Mesenchymal stem cell (in vitro differentiated cells and primary cell): ENCODE results near the gene LYSMD2.

Experiments used
- DNase-seq: peaks from one replicate; pipeline ENCODE4 v3.0.0-alpha.2; 2013
- H2AFZ ChIP-seq: one replicate; pipeline ENCODE4 v1.6.1; 2013; ENCODE audit warnings: low read depth, mild to moderate bottlenecking, control low read depth, inconsistent platforms, low read length, moderate library complexity
- H2AK5ac ChIP-seq: 2 replicates; pipeline ENCODE4 v1.6.1; 2013; ENCODE audit warnings: low read length, moderate library complexity, mild to moderate bottlenecking, inconsistent platforms; ENCODE audit not compliant: severe bottlenecking
- H2BK120ac ChIP-seq: one replicate; pipeline ENCODE4 v1.6.1; 2013; ENCODE audit warnings: low read depth, mild to moderate bottlenecking, inconsistent platforms, low read length, moderate library complexity
- H2BK12ac ChIP-seq, 2 experiments: one replicate each; pipeline ENCODE4 v1.6.1; 2013; ENCODE audit warnings: inconsistent platforms in 2 of 2, low read length in 2 of 2, mild to moderate bottlenecking in 2 of 2, moderate library complexity in 2 of 2, control low read depth in 1 of 2
- H2BK15ac ChIP-seq: one replicate; pipeline ENCODE4 v1.6.1; 2013; ENCODE audit warnings: mild to moderate bottlenecking, low read depth, inconsistent platforms; ENCODE audit not compliant: poor library complexity, severe bottlenecking
- H2BK5ac ChIP-seq: 2 replicates; pipeline ENCODE4 v1.6.1; 2013; ENCODE audit warnings: low read depth, mild to moderate bottlenecking, low read length, control low read depth, inconsistent platforms; ENCODE audit not compliant: poor library complexity, severe bottlenecking
- H3K14ac ChIP-seq, 2 experiments: one replicate each; pipeline ENCODE4 v1.6.1; 2013; ENCODE audit warnings: inconsistent platforms in 2 of 2, low read length in 2 of 2, control low read depth in 1 of 2, mild to moderate bottlenecking in 1 of 2, moderate library complexity in 1 of 2
- H3K18ac ChIP-seq, 2 experiments: one replicate each; pipeline ENCODE4 v1.6.1; 2013; ENCODE audit warnings: inconsistent platforms in 2 of 2, low read length in 2 of 2, control low read depth in 1 of 2, low read depth in 1 of 2, mild to moderate bottlenecking in 1 of 2
- H3K23ac ChIP-seq, 2 experiments: one replicate each; pipeline ENCODE4 v1.6.1; 2013; ENCODE audit warnings: inconsistent platforms in 2 of 2, low read length in 2 of 2, mild to moderate bottlenecking in 2 of 2, moderate library complexity in 2 of 2, control low read depth in 1 of 2
- H3K27ac ChIP-seq: 2 replicates; pipeline ENCODE4 v1.5.1; 2013; ENCODE audit warnings: mild to moderate bottlenecking, moderate library complexity, low read length, control low read depth, inconsistent platforms; ENCODE audit not compliant: poor library complexity, severe bottlenecking
- H3K27me3 ChIP-seq, 2 experiments: 2 replicates each; pipeline versions ENCODE4 v1.6.1 to v1.7.0; 2013; ENCODE audit warnings: low read length in 2 of 2, mild to moderate bottlenecking in 2 of 2, moderate library complexity in 2 of 2, control low read depth in 1 of 2, inconsistent platforms in 1 of 2; ENCODE audit not compliant: control insufficient read depth in 1 of 2, insufficient read depth in 1 of 2
- H3K36me3 ChIP-seq, 2 experiments: 2 replicates each; pipeline versions ENCODE4 v1.6.1 to v1.7.0; 2013; ENCODE audit warnings: low read length in 2 of 2, control low read depth in 1 of 2, inconsistent platforms in 1 of 2, low read depth in 1 of 2, mild to moderate bottlenecking in 1 of 2; ENCODE audit not compliant: insufficient read depth in 2 of 2, control insufficient read depth in 1 of 2
- H3K4ac ChIP-seq, 2 experiments: one replicate each; pipeline ENCODE4 v1.6.1; 2013; ENCODE audit warnings: inconsistent platforms in 2 of 2, low read length in 2 of 2, mild to moderate bottlenecking in 2 of 2, moderate library complexity in 2 of 2, control low read depth in 1 of 2, low read depth in 1 of 2
- H3K4me1 ChIP-seq: 2 replicates; pipeline ENCODE4 v1.6.1; 2013; ENCODE audit warnings: low read depth, low read length, control low read depth; ENCODE audit not compliant: control insufficient read depth, insufficient read depth
- H3K4me2 ChIP-seq: 2 replicates; pipeline ENCODE4 v1.6.1; 2013; ENCODE audit warnings: low read length, mild to moderate bottlenecking, inconsistent platforms; ENCODE audit not compliant: poor library complexity, severe bottlenecking
- H3K4me3 ChIP-seq, 2 experiments: 2 replicates each; pipeline versions ENCODE4 v1.5.1 to v1.7.0; 2013; ENCODE audit warnings: low read length in 2 of 2, mild to moderate bottlenecking in 2 of 2, control low read depth in 1 of 2, low read depth in 1 of 2; ENCODE audit not compliant: insufficient read depth in 1 of 2
- H3K79me1 ChIP-seq: replicated peaks from 2 replicates; pipeline ENCODE4 v1.6.1; 2013; ENCODE audit warnings: mild to moderate bottlenecking, control low read depth, low read length, inconsistent platforms; ENCODE audit not compliant: poor library complexity, severe bottlenecking
- H3K9ac ChIP-seq: 2 replicates; pipeline ENCODE4 v1.7.0; 2013; ENCODE audit warnings: mild to moderate bottlenecking, low read length, moderate library complexity
- H3K9me3 ChIP-seq: 2 replicates; pipeline ENCODE4 v1.7.0; 2013; ENCODE audit warnings: mild to moderate bottlenecking, low read length; ENCODE audit not compliant: control insufficient read depth
- H4K8ac ChIP-seq: one replicate; pipeline ENCODE4 v1.6.1; 2013; ENCODE audit warnings: inconsistent platforms, mild to moderate bottlenecking, low read length, moderate library complexity
- H4K91ac ChIP-seq: one replicate; pipeline ENCODE4 v1.6.1; 2013; ENCODE audit warnings: mild to moderate bottlenecking, low read length, inconsistent platforms
- WGBS: methylation state at CpG from one replicate; pipeline ENCODE4 v1.1.7; 2013; ENCODE audit warnings: mixed read lengths; 5-methylcytosine and 5-hydroxymethylcytosine counted together

The LYSMD2 gene

GRCh38 chr15:51754267-51754666 lies 16.8 kb upstream of the LYSMD2 start:
- Histone ChIP-seq H3K4me2 (no peak overlapping the region), H4K8ac (no peak overlapping the region)

GRCh38 chr15:51752888-51753287 lies 15.4 kb upstream of the LYSMD2 start:
- no peak overlapping the region for H4K8ac ChIP-seq
- H2BK5ac ChIP-seq, result no peak overlapping the region
- no peak overlapping the region for H3K18ac ChIP-seq
- peaks cover 26 to 68% of the 10 kb centered on the region in 2 experiments for H3K27me3 ChIP-seq
- H3K79me1 ChIP-seq, result no peaks in the 10 kb centered on the region
- no peak overlapping the region for H3K23ac ChIP-seq
- peak overlapping the region; percentile 80 for H3K9ac ChIP-seq
- H2AFZ ChIP-seq, result no peak overlapping the region
- no peaks in the 10 kb centered on the region for H3K36me3 ChIP-seq
- H3K4me2 ChIP-seq, result no peak overlapping the region
- no peak overlapping the region for H3K4ac ChIP-seq
- no peak overlapping the region for H2BK120ac ChIP-seq
- H3K9me3 ChIP-seq, result no peaks in the 10 kb centered on the region
- no peak for DNase-seq
- H2AK5ac ChIP-seq, result no peak overlapping the region
- WGBS, result 89% methylated on average over 5 of the region's 5 CpGs
- no peak overlapping the region for H3K14ac ChIP-seq
- peaks cover 8% of the 10 kb centered on the region for H3K4me1 ChIP-seq
- no peak overlapping the region for H4K91ac ChIP-seq
- no peak overlapping the region for H3K27ac ChIP-seq
- H2BK15ac ChIP-seq, result no peak overlapping the region
- no peak overlapping the region for H2BK12ac ChIP-seq
- H3K4me3 ChIP-seq, result peak overlapping the region in 1 of 2 experiments; percentile 90

More at GRCh38 chr15:51754267-51754666, 16.8 kb upstream of the LYSMD2 start:
- Histone ChIP-seq H3K27ac (no peak overlapping the region), H3K14ac (no peak overlapping the region), H3K36me3 (no peaks in the 10 kb centered on the region), H3K4me1 (peaks cover 8% of the 10 kb centered on the region), H3K18ac (no peak overlapping the region), H3K9me3 (no peaks in the 10 kb centered on the region), H2BK5ac (no peak overlapping the region), H3K79me1 (no peaks in the 10 kb centered on the region), H2BK15ac (no peak overlapping the region), H3K27me3 (peaks cover 15 to 67% of the 10 kb centered on the region in 2 experiments), H2BK12ac (no peak overlapping the region), H3K4me3 (no peak overlapping the region), H2AK5ac (no peak overlapping the region), H2BK120ac (no peak overlapping the region), H2AFZ (no peak overlapping the region), H3K9ac (no peak overlapping the region), H3K23ac (no peak overlapping the region), H3K4ac (no peak overlapping the region), H4K91ac (no peak overlapping the region)
- WGBS, result no CpG with 5 or more reads among the region's 2 CpGs
- DNase-seq, result no peak

- no peak overlapping the region for H2AK5ac ChIP-seq
- no peak overlapping the region for H2BK12ac ChIP-seq
- H3K9ac ChIP-seq, result peak overlapping the region; percentile 80
- no peak overlapping the region for H4K8ac ChIP-seq
- no peaks in the 10 kb centered on the region for H3K9me3 ChIP-seq
- H3K27me3 ChIP-seq, result peaks cover 26 to 65% of the 10 kb centered on the region in 2 experiments
- H3K79me1 ChIP-seq, result no peaks in the 10 kb centered on the region
- peak; percentile 56 for DNase-seq
- no peak overlapping the region for H3K4ac ChIP-seq
- no peak overlapping the region for H4K91ac ChIP-seq
- H3K27ac ChIP-seq, result no peak overlapping the region
- H3K23ac ChIP-seq, result no peak overlapping the region
- peak overlapping the region; percentile 76 to 90 for H3K4me3 ChIP-seq
- 2% methylated on average over 44 of the region's 71 CpGs for WGBS
- H2BK15ac ChIP-seq, result no peak overlapping the region
- H2BK5ac ChIP-seq, result no peak overlapping the region
- no peak overlapping the region for H2BK120ac ChIP-seq
- H3K14ac ChIP-seq, result no peak overlapping the region
- peak overlapping the region in 1 of 2 experiments; percentile 7 for H3K18ac ChIP-seq
- peak overlapping the region; percentile 89 for H2AFZ ChIP-seq
- H3K4me2 ChIP-seq, result peak overlapping the region; percentile 100
- peaks cover 8% of the 10 kb centered on the region for H3K4me1 ChIP-seq
- no peaks in the 10 kb centered on the region for H3K36me3 ChIP-seq
These were observed 14.5 kb upstream of the LYSMD2 start for GRCh38 chr15:51751697-51752683.
